H1 (cell line): Measurements from ENCODE around the gene METAP1D. TPM values are rescaled to one million over a fixed set of nuclear protein-coding genes. Genes with fewer than 3 reads are reported as not detected.

Source experiments
- CTCF ChIA-PET: fragments of 300-600 bp; sonication (Branson Sonifier 250); formaldehyde crosslinking; loops from one replicate; lab custom pipeline; 2021; ENCODE audit not compliant: partially characterized antibody; lab: Charles Lee
- POLR2A ChIA-PET: fragments of 300-600 bp; sonication (Branson Sonifier 250); formaldehyde crosslinking; loops from one replicate; lab custom pipeline; 2021; ENCODE audit warnings: inconsistent platforms; ENCODE audit not compliant: partially characterized antibody; lab: Charles Lee
- DNase-seq, 2 experiments: peaks; one replicate each; pipeline versions ENCODE4 v3.0.0 to v3.0.0-alpha.2; 2010 to 2022; ENCODE audit warnings: low spot score in 2 of 2, low read depth in 1 of 2, mixed read lengths in 1 of 2
- FAIRE-seq: peaks from 2 replicates; lab custom pipeline; 2011; peaks lifted over from hg19 to GRCh38; lab: Jason Lieb, UNC
- H2AFZ ChIP-seq: 2 replicates; pipeline ENCODE4 v1.8.1; 2012; ENCODE audit warnings: low read length, inconsistent platforms
- H2AK5ac ChIP-seq: 2 replicates; pipeline ENCODE4 v1.6.1; 2013; ENCODE audit warnings: low read depth, low read length
- H2BK120ac ChIP-seq: replicated peaks from 2 replicates; pipeline ENCODE3; 2013; ENCODE audit warnings: low read depth, low read length, inconsistent platforms
- H2BK12ac ChIP-seq: 2 replicates; pipeline ENCODE4 v1.6.1; 2013; ENCODE audit warnings: low read depth, low read length
- H2BK15ac ChIP-seq: 2 replicates; pipeline ENCODE4 v1.6.1; 2013; ENCODE audit warnings: low read length
- H2BK20ac ChIP-seq: 2 replicates; pipeline ENCODE4 v1.6.1; 2013; ENCODE audit warnings: low read length
- H2BK5ac ChIP-seq: 2 replicates; pipeline ENCODE4 v1.6.1; 2013; ENCODE audit warnings: low read depth, low read length
- H3K14ac ChIP-seq: 2 replicates; pipeline ENCODE4 v1.6.1; 2013; ENCODE audit warnings: inconsistent platforms; ENCODE audit not compliant: insufficient read length
- H3K18ac ChIP-seq: 2 replicates; pipeline ENCODE4 v1.6.1; 2013; ENCODE audit warnings: low read length; ENCODE audit errors: extremely low read depth
- H3K23ac ChIP-seq: 2 replicates; pipeline ENCODE4 v1.6.1; 2013; ENCODE audit warnings: inconsistent platforms; ENCODE audit not compliant: insufficient read length
- H3K23me2 ChIP-seq: 2 replicates; pipeline ENCODE4 v1.6.1; 2013; ENCODE audit warnings: low read depth, low read length
- H3K27ac ChIP-seq: 2 replicates; pipeline ENCODE4 v1.6.1; 2011; ENCODE audit warnings: low read depth, low read length, inconsistent platforms
- H3K27me3 ChIP-seq, 4 experiments: replicated peaks in 1 of 4; 1 replicate in 1 of 4; 2 replicates in 3 of 4; pipeline versions ENCODE4 v1.6.1 to v1.8.1; 2011 to 2013; ENCODE audit warnings: low read length in 3 of 4, mild to moderate bottlenecking in 3 of 4, inconsistent platforms in 2 of 4, mixed read lengths in 2 of 4, moderate library complexity in 1 of 4; ENCODE audit not compliant: control insufficient read depth in 3 of 4, insufficient read depth in 3 of 4; ENCODE audit errors: extremely low read depth in 1 of 4
- H3K36me3 ChIP-seq, 4 experiments: 2 replicates each; pipeline versions ENCODE4 v1.6.1 to v1.8.1; 2011 to 2013; ENCODE audit warnings: mild to moderate bottlenecking in 4 of 4, low read length in 3 of 4, moderate library complexity in 2 of 4, control low read depth in 1 of 4, inconsistent platforms in 1 of 4; ENCODE audit not compliant: insufficient read depth in 4 of 4, control insufficient read depth in 2 of 4
- H3K4ac ChIP-seq: replicated peaks from 2 replicates; pipeline ENCODE3; 2013; ENCODE audit warnings: low read length, low read depth, mixed read lengths, inconsistent platforms; ENCODE audit not compliant: insufficient read length
- H3K4me1 ChIP-seq, 4 experiments: replicated peaks in 1 of 4; 1 replicate in 1 of 4; 2 replicates in 3 of 4; pipeline versions ENCODE4 v1.6.1 to v1.8.1; 2011 to 2013; ENCODE audit warnings: low read length in 3 of 4, inconsistent platforms in 2 of 4, mixed read lengths in 1 of 4; ENCODE audit not compliant: insufficient read depth in 4 of 4, control insufficient read depth in 3 of 4
- H3K4me2 ChIP-seq, 2 experiments: 2 replicates each; pipeline versions ENCODE4 v1.6.1 to v1.8.1; 2011 to 2013; ENCODE audit warnings: low read depth in 2 of 2, low read length in 2 of 2, control low read depth in 1 of 2, inconsistent platforms in 1 of 2, mild to moderate bottlenecking in 1 of 2; ENCODE audit not compliant: insufficient read depth in 1 of 2
- H3K4me3 ChIP-seq, 4 experiments: fragments of 200-600, 300-600 bp in 1 of 4; sonication (generic), shearing (Covaris generic), sonication (Bioruptor Twin) in 1 of 4; 2 replicates each; pipeline versions ENCODE4 v1.5.1 to v1.8.1; 2011 to 2016; ENCODE audit warnings: low read length in 4 of 4, low read depth in 3 of 4, control low read depth in 2 of 4, inconsistent platforms in 2 of 4, mild to moderate bottlenecking in 2 of 4, mixed read lengths in 1 of 4, moderate library complexity in 1 of 4; ENCODE audit not compliant: insufficient read depth in 2 of 4; ENCODE audit errors: extremely low read depth in 1 of 4
- H3K56ac ChIP-seq: replicated peaks from 2 replicates; pipeline ENCODE3; 2013; ENCODE audit warnings: low read depth, mild to moderate bottlenecking, mixed read lengths, low read length, inconsistent platforms; ENCODE audit not compliant: insufficient read length
- H3K79me1 ChIP-seq: 2 replicates; pipeline ENCODE4 v1.6.1; 2013; ENCODE audit warnings: low read depth, low read length, control low read depth
- H3K79me2 ChIP-seq, 2 experiments: 2 replicates each; pipeline versions ENCODE4 v1.6.1 to v1.8.1; 2012 to 2013; ENCODE audit warnings: low read length in 2 of 2, mild to moderate bottlenecking in 2 of 2, inconsistent platforms in 1 of 2; ENCODE audit not compliant: insufficient read depth in 2 of 2, control insufficient read depth in 1 of 2
- H3K9ac ChIP-seq, 4 experiments: replicated peaks in 1 of 4; 1 replicate in 1 of 4; 2 replicates in 3 of 4; pipeline versions ENCODE4 v1.6.1 to v1.8.1; 2011 to 2013; ENCODE audit warnings: low read depth in 3 of 4, low read length in 3 of 4, control low read depth in 2 of 4, mild to moderate bottlenecking in 2 of 4, moderate library complexity in 2 of 4, inconsistent platforms in 1 of 4; ENCODE audit errors: extremely low read depth in 1 of 4
- H3K9me3 ChIP-seq, 2 experiments: 2 replicates each; pipeline versions ENCODE4 v1.6.1 to v1.8.1; 2012 to 2013; ENCODE audit warnings: mild to moderate bottlenecking in 2 of 2, moderate library complexity in 2 of 2, control low read depth in 1 of 2, inconsistent platforms in 1 of 2, low read depth in 1 of 2, low read length in 1 of 2, mixed read lengths in 1 of 2; ENCODE audit not compliant: insufficient read depth in 2 of 2
- H4K20me1 ChIP-seq, 2 experiments: replicated peaks in 1 of 2; 2 replicates each; pipeline versions ENCODE3 to v1.8.1; 2011 to 2013; ENCODE audit warnings: inconsistent platforms in 2 of 2, low read length in 2 of 2, mild to moderate bottlenecking in 1 of 2; ENCODE audit not compliant: insufficient read depth in 2 of 2, control insufficient read depth in 1 of 2
- H4K5ac ChIP-seq: 2 replicates; pipeline ENCODE4 v1.6.1; 2013; ENCODE audit warnings: low read length, low read depth, mixed read lengths, inconsistent platforms; ENCODE audit not compliant: insufficient read length
- H4K8ac ChIP-seq: 2 replicates; pipeline ENCODE4 v1.8.0; 2013; ENCODE audit warnings: mild to moderate bottlenecking, moderate library complexity, low read length, inconsistent platforms; ENCODE audit not compliant: insufficient read depth; ENCODE audit errors: extremely low read depth
- H4K91ac ChIP-seq: replicated peaks from 2 replicates; pipeline ENCODE3; 2013; ENCODE audit warnings: low read length, mixed read lengths, inconsistent platforms; ENCODE audit not compliant: insufficient read length
- ATF2 ChIP-seq: IDR thresholded peaks from 2 replicates; pipeline ENCODE4 v1.6.1; 2012; ENCODE audit warnings: low read length, inconsistent platforms
- CBX8 ChIP-seq: fragments of 300-800, 300-1000 bp; sonication (generic); IDR thresholded peaks from 2 replicates; pipeline ENCODE4 v1.7.1; 2016; ENCODE audit warnings: low read depth, low read length, borderline replicate concordance
- CHD1 ChIP-seq: IDR thresholded peaks from 2 replicates; pipeline ENCODE4 v1.6.1; 2012; ENCODE audit warnings: low read depth, low read length, improper control_type of control experiment
- CTCF ChIP-seq, 3 experiments: IDR thresholded peaks; 1 replicate in 2 of 3; 2 replicates in 1 of 3; pipeline versions ENCODE4 v1.5.1 to v1.6.1; 2011; ENCODE audit warnings: low read length in 3 of 3, mild to moderate bottlenecking in 3 of 3, inconsistent platforms in 2 of 3, low read depth in 1 of 3, moderate library complexity in 1 of 3; ENCODE audit not compliant: insufficient read depth in 1 of 3; ENCODE audit errors: control extremely low read depth in 1 of 3
- EP300 ChIP-seq, 2 experiments: IDR thresholded peaks; 1 replicate in 1 of 2; 2 replicates in 1 of 2; pipeline ENCODE4 v1.6.1; 2011 to 2012; ENCODE audit warnings: low read depth in 2 of 2, low read length in 2 of 2, mild to moderate bottlenecking in 2 of 2, borderline replicate concordance in 1 of 2, inconsistent platforms in 1 of 2, moderate library complexity in 1 of 2
- JUN ChIP-seq: IDR thresholded peaks from 2 replicates; pipeline ENCODE4 v1.6.1; 2011; ENCODE audit warnings: low read depth, mild to moderate bottlenecking, improper control_type of control experiment, low read length
- NANOG ChIP-seq: IDR thresholded peaks from 2 replicates; pipeline ENCODE4 v1.6.1; 2011; ENCODE audit warnings: low read length, low read depth, mild to moderate bottlenecking, inconsistent platforms; ENCODE audit not compliant: insufficient read depth, poor library complexity, severe bottlenecking
- POLR2A ChIP-seq, 2 experiments: IDR thresholded peaks; 1 replicate in 1 of 2; 2 replicates in 1 of 2; pipeline ENCODE4 v1.6.1; 2011; ENCODE audit warnings: low read depth in 2 of 2, low read length in 2 of 2, mild to moderate bottlenecking in 2 of 2; ENCODE audit errors: control extremely low read depth in 1 of 2
- TAF7 ChIP-seq: optimal IDR thresholded peaks from 2 replicates; pipeline ENCODE3; 2011; ENCODE audit warnings: low read depth, mild to moderate bottlenecking, inconsistent platforms, low read length, moderate library complexity, borderline replicate concordance
- TBP ChIP-seq: IDR thresholded peaks from 2 replicates; pipeline ENCODE4 v1.6.1; 2011; ENCODE audit warnings: low read depth, low read length, improper control_type of control experiment
- TCF12 ChIP-seq: IDR thresholded peaks from 2 replicates; pipeline ENCODE4 v1.6.1; 2011; ENCODE audit warnings: low read depth, mild to moderate bottlenecking, low read length
- polyA plus RNA-seq, 7 experiments: library from polyadenylated mRNA; depleted of rRNA in 3 of 7; stranded (reverse) in 5 of 7; unstranded in 2 of 7; fragments of >200 nt in 5 of 7; fragments of 200-250 nt in 2 of 7; gene quantifications; 1 replicate in 5 of 7; 2 replicates in 1 of 7; 4 replicates in 1 of 7; pipeline versions ENCODE4 v1.2.1 to v1.2.3, GENCODE V29; 2011 to 2013; ENCODE audit warnings: missing spikeins in 2 of 7, mixed read lengths in 2 of 7
- total RNA-seq: library from RNA; stranded (reverse); fragmentation: NEBNext Ultra II Directional; extraction: Animal tissue kit (Norgen Biotek cat#: 25700); gene quantifications from 2 replicates; pipeline ENCODE4 v1.2.1, GENCODE V29; 2021

Gene METAP1D
- total and polyA plus RNA-seq, 2 of the 8 experiments (the other 6 are each of a cell fraction or from before 2014, with no cell fraction given) = 3.9 to 6.2 TPM

DNA sequence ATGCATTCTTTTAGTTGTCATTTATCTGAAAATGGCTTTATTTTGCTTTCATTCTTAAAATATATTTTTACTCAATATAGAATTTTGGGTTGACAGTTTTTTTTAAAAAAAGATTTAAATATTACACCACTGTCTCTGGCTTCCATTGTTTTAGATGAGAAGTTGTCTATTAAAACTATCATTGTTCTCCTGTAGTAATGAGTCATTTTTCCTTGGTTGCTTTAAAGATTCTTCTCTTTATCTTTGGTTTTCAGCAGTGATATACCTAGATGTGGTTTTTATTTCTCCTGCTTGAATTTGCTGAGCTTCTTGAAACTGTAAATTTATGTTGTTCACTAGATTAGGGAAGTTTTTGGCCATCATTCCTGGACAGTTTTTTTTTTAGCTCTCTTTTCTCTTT, 129.7 kb downstream of the METAP1D start:
- H3K56ac ChIP-seq = no peak overlapping the region
- H4K8ac ChIP-seq = no peak overlapping the region
- H4K5ac ChIP-seq = no peak overlapping the region
- FAIRE-seq = no peak
- CTCF ChIA-PET = interaction anchor here (0.6 to 3.6 kb wide), 9 partner anchors 15 to 581 kb away, joined by 3 to 30 read pairs (median 3); no protein-coding TSS in a partner anchor
- H3K79me2 ChIP-seq = no peaks in the 10 kb centered on the region
- H3K4ac ChIP-seq = no peak overlapping the region
- no peak overlapping the region for H3K4me2 ChIP-seq
- H2BK5ac ChIP-seq = no peak overlapping the region
- POLR2A ChIA-PET = interaction anchor here (0.6 kb wide), 1 partner anchor 501 kb away, joined by 3 read pairs; no protein-coding TSS in a partner anchor
- no peak overlapping the region for H3K18ac ChIP-seq
- no peak overlapping the region for H2BK15ac ChIP-seq
- no peak overlapping the region for H3K9ac ChIP-seq
- H3K27ac ChIP-seq = no peak overlapping the region
- no peak overlapping the region for H2BK20ac ChIP-seq
- no peak overlapping the region for H2AK5ac ChIP-seq
- H3K23ac ChIP-seq = no peak overlapping the region
- peaks cover 0 to 13% (median 9%) of the 10 kb centered on the region in 4 experiments; a peak in 5 of 7 replicates for H3K4me1 ChIP-seq
- DNase-seq = no peak
- H3K9me3 ChIP-seq = no peaks in the 10 kb centered on the region
- no peak overlapping the region for H2AFZ ChIP-seq
- H3K79me1 ChIP-seq = no peaks in the 10 kb centered on the region
- no peak overlapping the region for H4K91ac ChIP-seq
- H2BK120ac ChIP-seq = no peak overlapping the region
- H2BK12ac ChIP-seq = no peak overlapping the region
- no peak overlapping the region for H3K14ac ChIP-seq
- H3K4me3 ChIP-seq = no peak overlapping the region
- no peaks in the 10 kb centered on the region; a peak in 2 of 7 replicates for H3K27me3 ChIP-seq
- H3K23me2 ChIP-seq = no peaks in the 10 kb centered on the region
- no peaks in the 10 kb centered on the region for H3K36me3 ChIP-seq
- H4K20me1 ChIP-seq = no peaks in the 10 kb centered on the region
- no peak for TF ChIP-seq CHD1
- TF ChIP-seq TAF7 = no peak
- TF ChIP-seq CBX8 = no peak
- TF ChIP-seq EP300 (IDR thresholded peaks at IDR 0.05; ENCODE audit: borderline replicate concordance in 1 of 2, low read depth in 2 of 2, low read length in 2 of 2) = no peak
- no peak for TF ChIP-seq JUN
- TF ChIP-seq CTCF (IDR thresholded peaks at IDR 0.05; ENCODE audit: control extremely low read depth in 1 of 3, insufficient read depth in 1 of 3, low read depth in 1 of 3, low read length in 3 of 3) = no peak
- no peak for TF ChIP-seq ATF2
- TF ChIP-seq TBP = no peak
- no peak for TF ChIP-seq POLR2A (IDR thresholded peaks at IDR 0.05; ENCODE audit: control extremely low read depth in 1 of 2, low read depth in 2 of 2, low read length in 2 of 2)
- no peak for TF ChIP-seq NANOG
- no peak for TF ChIP-seq TCF12
